Measurements from ENCODE around the gene FNDC3A. TPM values are rescaled to one million over a fixed set of nuclear protein-coding genes. Genes with fewer than 3 reads are reported as not detected.

The FNDC3A gene
- total and polyA plus RNA-seq, 2 donors from 2014 or later = 12.5 to 67.8 TPM

GRCh38 chr13:49020328-49020727 lies 44.6 kb downstream of the FNDC3A start:
- peaks cover 0 to 5% (median 0%) of the 10 kb centered on the region in 3 donors for H3K9me3 ChIP-seq (ENCODE audit: control insufficient read depth in 2 of 3, insufficient read depth in 1 of 3, low read length in 3 of 3)
- H3K36me3 ChIP-seq (ENCODE audit: control insufficient read depth in 2 of 3, insufficient read depth in 3 of 3, low read length in 3 of 3) = no peaks in the 10 kb centered on the region
- H3K9ac ChIP-seq (ENCODE audit: low read length in 3 of 3) = no peak overlapping the region
- no peak for TF ChIP-seq CTCF (IDR thresholded peaks at IDR 0.05; ENCODE audit: borderline replicate concordance, extremely low read depth, insufficient read depth)
- FAIRE-seq = no peak
- no peak for DNase-seq
- no peaks in the 10 kb centered on the region for H3K4me1 ChIP-seq (ENCODE audit: control insufficient read depth in 2 of 3, insufficient read depth in 2 of 3, low read depth in 1 of 3, low read length in 3 of 3)
- intact Hi-C loops (cut with DNase I) = no loop called here
- no peaks in the 10 kb centered on the region for H3K27me3 ChIP-seq (ENCODE audit: control insufficient read depth, insufficient read depth, low read length)
- H3K27ac ChIP-seq (ENCODE audit: low read depth in 2 of 2, low read length in 2 of 2) = no peak overlapping the region
- no peak overlapping the region for H3K4me3 ChIP-seq (ENCODE audit: low read length in 3 of 3)

GRCh38 chr13:49020940-49021553 lies 45.3 kb downstream of the FNDC3A start:
- H3K27ac ChIP-seq (ENCODE audit: low read depth in 2 of 2, low read length in 2 of 2) = no peak overlapping the region
- FAIRE-seq = no peak
- intact Hi-C loops (cut with DNase I) = no loop called here
- no peak for DNase-seq
- TF ChIP-seq CTCF (IDR thresholded peaks at IDR 0.05; ENCODE audit: borderline replicate concordance, extremely low read depth, insufficient read depth) = no peak
- H3K36me3 ChIP-seq (ENCODE audit: control insufficient read depth in 2 of 3, insufficient read depth in 3 of 3, low read length in 3 of 3) = no peaks in the 10 kb centered on the region
- H3K4me1 ChIP-seq (ENCODE audit: control insufficient read depth in 2 of 3, insufficient read depth in 2 of 3, low read depth in 1 of 3, low read length in 3 of 3) = no peaks in the 10 kb centered on the region
- no peaks in the 10 kb centered on the region for H3K27me3 ChIP-seq (ENCODE audit: control insufficient read depth, insufficient read depth, low read length)
- H3K9me3 ChIP-seq (ENCODE audit: control insufficient read depth in 2 of 3, insufficient read depth in 1 of 3, low read length in 3 of 3) = peaks cover 0 to 5% (median 0%) of the 10 kb centered on the region in 3 donors
- no peak overlapping the region for H3K4me3 ChIP-seq (ENCODE audit: low read length in 3 of 3)
- no peak overlapping the region for H3K9ac ChIP-seq (ENCODE audit: low read length in 3 of 3)

GRCh38 chr13:49021953-49022352 lies 46.2 kb downstream of the FNDC3A start:
- no peak overlapping the region for H3K27ac ChIP-seq (ENCODE audit: low read depth in 2 of 2, low read length in 2 of 2)
- H3K27me3 ChIP-seq (ENCODE audit: control insufficient read depth, insufficient read depth, low read length) = no peaks in the 10 kb centered on the region
- H3K9ac ChIP-seq (ENCODE audit: low read length in 3 of 3) = no peak overlapping the region
- intact Hi-C loops (cut with DNase I) = no loop called here
- no peak for FAIRE-seq
- peaks cover 0 to 5% (median 0%) of the 10 kb centered on the region in 3 donors for H3K9me3 ChIP-seq (ENCODE audit: control insufficient read depth in 2 of 3, insufficient read depth in 1 of 3, low read length in 3 of 3)
- H3K4me1 ChIP-seq (ENCODE audit: control insufficient read depth in 2 of 3, insufficient read depth in 2 of 3, low read depth in 1 of 3, low read length in 3 of 3) = no peaks in the 10 kb centered on the region
- no peak for TF ChIP-seq CTCF (IDR thresholded peaks at IDR 0.05; ENCODE audit: borderline replicate concordance, extremely low read depth, insufficient read depth)
- no peaks in the 10 kb centered on the region for H3K36me3 ChIP-seq (ENCODE audit: control insufficient read depth in 2 of 3, insufficient read depth in 3 of 3, low read length in 3 of 3)
- DNase-seq = no peak
- no peak overlapping the region for H3K4me3 ChIP-seq (ENCODE audit: low read length in 3 of 3)
